CD4-positive, alpha-beta T cell treated with Interleukin-4 for 1 hour (primary cell): ENCODE measurements around the gene BCKDK.
"Not testable (repeated sequence)": the region's sequence is repeated elsewhere in the genome, so short reads cannot be mapped to it uniquely, and the experiment has no call there.

Source experiments
- DNase-seq, 2 donors: peaks; one replicate each; pipeline ENCODE4 v3.0.0-alpha.2; 2020 to 2022

BCKDK gene

DNA sequence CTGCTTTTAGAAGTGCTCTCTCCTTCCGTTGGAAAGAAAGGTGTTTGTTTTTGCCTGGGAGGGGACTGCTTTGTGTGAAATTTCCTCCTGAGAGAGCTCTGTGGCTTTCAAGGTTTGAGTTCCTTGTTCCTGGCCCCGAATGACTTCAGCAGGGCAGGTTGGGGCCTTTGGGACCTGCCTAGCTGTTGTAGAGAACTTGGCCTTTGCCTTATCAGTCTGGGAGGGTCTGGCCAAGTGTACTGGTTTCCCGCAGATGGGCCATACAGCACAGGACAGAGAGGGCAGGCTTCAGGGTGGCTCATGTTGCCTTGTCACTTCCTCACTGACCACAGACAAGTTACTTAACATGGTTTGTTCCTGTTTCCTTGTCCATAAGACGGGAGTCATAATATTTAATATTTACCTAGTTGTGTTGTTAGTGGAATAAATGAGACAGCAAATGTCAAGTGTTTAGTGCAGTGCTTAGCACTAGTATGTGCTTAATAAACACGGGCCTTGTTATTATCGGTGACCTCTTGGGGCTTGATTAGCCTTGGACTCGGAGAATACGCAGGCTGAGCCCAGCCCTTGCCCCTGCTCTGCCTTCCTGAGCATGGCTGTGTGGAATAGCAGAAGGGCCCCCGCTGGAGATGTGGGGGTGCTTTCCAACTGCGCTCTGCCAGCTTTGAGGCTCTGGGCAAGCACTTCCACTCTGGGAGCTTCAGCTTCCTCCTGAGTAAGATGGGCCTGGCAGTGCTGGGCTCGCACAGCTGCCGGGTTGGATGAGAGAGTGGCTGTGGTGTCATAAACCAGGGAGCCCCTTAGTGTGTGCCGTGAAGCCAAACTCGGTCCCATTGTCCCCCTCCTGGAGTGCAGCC, 20.8 kb downstream of the BCKDK start:
- peak in 1 of 2 donors; percentile 81 for DNase-seq

DNA sequence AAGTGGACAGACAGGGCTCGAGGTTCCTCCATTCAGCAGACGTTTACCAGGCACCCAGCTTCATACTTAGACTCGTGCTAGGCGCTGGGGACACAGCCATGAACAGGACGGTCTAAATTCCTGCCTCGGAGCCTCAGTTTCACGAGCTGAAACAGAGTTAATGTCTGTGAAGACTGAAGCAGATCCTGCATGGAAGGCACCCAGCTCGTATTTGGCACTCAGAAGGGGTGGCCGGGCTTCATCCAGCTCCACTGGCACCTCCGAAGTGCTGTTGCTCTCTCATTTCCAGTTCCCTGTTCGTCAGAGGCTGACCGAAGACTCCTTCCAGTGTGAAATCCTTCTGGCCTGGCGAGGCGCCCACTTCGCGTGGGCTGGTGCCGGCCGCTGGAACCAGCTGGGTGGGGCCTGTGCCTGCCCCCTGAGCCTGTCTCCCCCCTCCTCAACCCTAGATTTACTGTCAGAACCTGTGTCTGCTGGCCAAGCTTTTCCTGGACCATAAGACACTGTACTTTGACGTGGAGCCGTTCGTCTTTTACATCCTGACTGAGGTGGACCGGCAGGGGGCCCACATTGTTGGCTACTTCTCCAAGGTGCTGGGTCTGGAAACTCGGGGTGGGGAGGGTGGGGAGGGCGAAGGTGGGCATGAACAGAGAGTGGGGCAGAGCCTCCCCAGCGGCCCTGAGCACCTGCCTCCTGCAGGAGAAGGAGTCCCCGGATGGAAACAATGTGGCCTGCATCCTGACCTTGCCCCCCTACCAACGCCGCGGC, 21.6 kb downstream of the BCKDK start:
- DNase-seq = no peak

- DNase-seq = peak in 1 of 2 donors; percentile 32
These were observed 22.2 kb downstream of the BCKDK start for GRCh38 chr16:31130336-31130891.

DNA sequence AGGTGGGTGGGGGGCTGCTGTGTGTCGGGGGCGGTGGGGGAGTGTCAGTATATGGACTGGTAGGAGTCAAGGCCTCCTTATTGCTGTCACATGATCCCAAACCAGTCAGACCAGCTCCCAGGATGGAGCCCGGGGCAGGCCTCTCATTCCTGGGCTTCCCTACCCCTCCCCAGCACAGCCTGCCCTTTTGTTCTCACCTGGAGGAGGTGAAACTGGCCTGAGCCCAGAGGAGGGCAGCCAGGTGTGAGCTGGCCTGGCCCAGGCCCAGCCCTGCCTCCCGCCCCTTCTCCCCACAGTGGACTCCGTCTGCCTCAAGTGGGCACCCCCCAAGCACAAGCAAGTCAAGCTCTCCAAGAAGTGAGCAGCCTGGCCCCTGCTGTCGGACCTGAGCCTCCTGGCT, 22.7 kb downstream of the BCKDK start:
- no peak for DNase-seq

GRCh38 chr16:31131416-31131815, 23.2 kb downstream of the BCKDK start:
- no peak for DNase-seq

GRCh38 chr16:31131841-31132271, 23.7 kb downstream of the BCKDK start:
- no peak for DNase-seq

- DNase-seq = no peak
These were observed 24.3 kb downstream of the BCKDK start for GRCh38 chr16:31132303-31132979.

DNA sequence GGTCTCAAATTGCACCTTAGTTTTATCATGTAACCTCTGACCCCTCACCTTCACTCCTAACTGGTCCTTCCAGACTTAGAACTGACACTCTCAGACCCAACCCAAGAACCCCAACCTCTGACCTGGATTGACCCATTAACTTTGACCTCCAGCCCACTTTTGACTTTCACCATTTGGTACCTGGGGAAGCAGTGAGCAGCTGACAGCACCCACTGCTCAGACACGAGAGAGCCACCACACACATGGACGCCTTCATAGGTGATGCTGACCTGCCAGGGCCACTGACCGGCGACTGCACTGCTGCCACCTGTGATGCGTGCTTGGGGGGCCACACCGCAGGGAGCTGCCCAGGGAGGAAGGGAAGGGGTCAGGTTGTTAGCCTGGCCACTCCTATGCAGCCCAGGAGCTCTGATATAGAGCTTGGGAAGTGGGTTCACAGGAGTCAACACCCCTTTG, 24.9 kb downstream of the BCKDK start:
- DNase-seq = no peak

DNA sequence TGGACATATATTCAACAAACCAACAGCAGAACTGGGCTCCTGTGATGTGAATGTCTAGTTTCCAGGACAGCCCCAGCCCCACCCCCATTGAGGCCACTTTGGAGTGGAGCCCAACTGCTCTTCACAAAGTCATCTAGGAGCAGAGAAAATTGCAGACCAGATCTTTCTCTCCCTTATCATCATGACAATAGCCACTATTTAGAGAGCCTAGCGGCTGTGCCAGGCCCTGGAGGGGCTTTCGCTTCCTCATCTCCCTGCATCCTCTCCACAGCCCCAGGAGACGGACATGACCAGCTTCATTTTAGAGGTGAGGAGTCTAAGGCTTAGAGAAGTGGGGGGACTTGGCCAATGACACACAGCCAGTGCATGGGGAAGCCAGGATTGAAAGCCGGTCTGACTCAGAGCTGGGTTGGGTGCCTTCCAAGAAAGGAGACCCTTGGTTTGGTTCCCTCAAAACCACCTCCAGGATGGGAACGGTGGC, 25.9 kb downstream of the BCKDK start:
- peak in 1 of 2 donors; percentile 42 for DNase-seq

DNA sequence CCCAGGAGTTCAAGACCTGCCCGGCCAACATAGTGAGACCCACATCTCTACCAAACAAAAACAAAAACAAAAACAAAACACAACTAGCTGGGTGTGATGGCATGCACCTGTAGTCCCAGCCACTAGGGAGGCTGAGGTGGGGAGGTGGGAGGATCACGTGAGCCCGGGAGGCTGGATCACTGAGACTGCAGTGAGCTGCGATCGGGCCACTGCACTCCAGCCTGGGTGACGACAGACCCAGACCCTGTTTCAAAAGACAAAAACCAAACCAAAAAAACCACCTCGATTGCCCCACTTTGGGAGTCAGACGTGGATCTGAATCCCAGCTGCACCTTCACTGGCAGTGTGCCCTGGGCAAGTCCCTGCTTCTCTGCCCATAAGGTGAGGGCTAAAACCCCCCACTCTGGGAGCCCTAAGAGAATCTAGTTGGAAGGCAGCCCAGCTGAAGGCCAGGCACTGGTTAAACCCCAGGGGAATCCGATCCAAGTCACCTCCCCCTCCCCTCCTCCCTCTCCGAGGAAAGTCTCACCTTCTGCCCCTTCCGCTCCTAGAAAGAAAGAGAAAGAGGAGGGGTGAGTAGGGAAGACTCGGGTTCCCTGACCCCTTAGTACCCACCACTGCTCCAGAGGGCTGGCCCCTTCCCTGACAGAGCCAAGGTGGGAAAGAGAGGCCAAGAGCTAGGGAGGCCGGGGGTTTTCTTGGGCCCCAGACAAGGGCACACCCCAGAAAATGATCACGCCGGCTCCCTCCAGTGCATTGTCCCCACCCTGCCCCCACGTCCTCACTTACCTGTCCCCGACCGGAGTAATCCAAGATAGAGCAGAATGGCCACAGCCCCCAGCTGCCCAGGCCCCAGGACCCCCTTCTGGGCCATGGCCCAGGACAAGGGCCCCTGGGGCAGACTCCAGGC, 26.7 kb downstream of the BCKDK start:
- no peak for DNase-seq

GRCh38 chr16:31135535-31136286, 27.5 kb downstream of the BCKDK start, which contains the start of gene PRSS8:
PRSS8 (minus strand) TSS chr16:31135727; CDS start chr16:31135498, 229 bp downstream.
- no peak for DNase-seq

DNA sequence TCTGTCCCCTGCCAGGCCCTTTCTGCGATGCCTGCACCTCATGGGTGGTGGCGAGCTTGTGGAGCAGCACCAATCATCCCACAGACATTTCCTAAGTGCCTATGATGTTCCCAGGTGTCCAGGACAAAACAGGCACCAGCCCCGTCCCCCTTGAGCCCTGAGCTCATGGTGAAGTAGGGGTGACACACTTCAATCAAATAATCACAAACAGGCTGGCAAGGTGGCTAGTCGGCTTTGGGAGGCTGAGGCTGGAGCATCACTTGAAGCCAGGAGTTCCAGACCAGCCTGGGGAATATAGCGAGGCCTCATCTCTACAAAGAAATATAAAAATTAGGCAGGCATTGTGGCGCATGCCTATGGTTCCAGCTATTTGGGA, 28.1 kb downstream of the BCKDK start:
- no peak for DNase-seq

- not testable (repeated sequence) for DNase-seq
These were observed 28.8 kb downstream of the BCKDK start for GRCh38 chr16:31136822-31137499.

DNA sequence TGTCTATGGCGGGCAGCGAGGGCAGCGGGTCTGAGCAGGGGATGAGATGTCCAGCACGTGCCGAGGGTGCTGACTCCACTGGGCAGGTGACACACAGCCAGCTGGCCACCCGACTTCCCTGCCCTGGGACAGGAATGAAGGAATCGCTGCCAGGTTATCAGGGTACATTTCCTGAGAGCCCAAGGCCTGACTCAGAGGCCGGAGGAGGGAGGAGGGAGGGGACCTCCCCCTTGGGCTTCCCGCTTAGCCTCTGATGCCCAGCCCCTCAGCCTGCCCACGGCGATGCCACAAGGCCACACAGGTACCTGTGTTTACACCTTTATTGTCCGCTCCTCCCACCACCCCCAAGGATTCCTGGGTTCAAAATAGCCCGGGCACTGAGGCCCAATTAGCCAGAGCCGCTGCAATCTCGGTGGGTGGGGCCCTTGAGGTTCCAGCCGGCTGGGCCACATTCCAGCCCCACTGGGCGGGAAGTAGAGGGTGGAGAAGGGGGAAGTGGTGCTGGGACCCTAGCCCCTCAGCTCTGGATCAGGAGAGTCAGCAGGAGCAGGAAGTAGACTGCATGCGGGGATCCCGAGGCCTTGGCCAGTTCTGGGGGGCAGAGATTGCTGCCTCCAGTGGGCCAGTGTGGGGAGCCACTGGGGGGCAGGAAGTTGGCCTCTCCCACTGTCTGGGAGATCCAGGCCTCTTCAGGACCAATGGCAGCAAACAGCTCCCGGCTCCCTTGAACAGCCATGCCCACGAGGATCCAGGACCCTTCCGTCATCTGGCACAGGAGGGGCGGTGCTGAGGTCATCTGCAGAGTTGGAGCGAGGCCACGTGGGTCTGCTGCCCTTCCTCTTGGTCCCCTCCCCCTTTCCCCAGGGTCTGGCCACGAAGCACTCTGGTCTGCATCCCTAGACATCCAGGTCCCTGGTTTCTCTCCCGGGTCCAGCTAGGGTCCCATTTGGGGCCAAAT, 30.7 kb downstream of the BCKDK start:
- no peak for DNase-seq

- DNase-seq = not testable (repeated sequence)
These were observed 32.9 kb downstream of the BCKDK start for GRCh38 chr16:31141071-31141469.

- DNase-seq = no peak
These were observed 33.4 kb downstream of the BCKDK start for GRCh38 chr16:31141489-31142108.

GRCh38 chr16:31142109-31143010, 34.2 kb downstream of the BCKDK start:
- DNase-seq = peak; percentile 99
